Fibroblast of villous mesenchyme (primary cell): ENCODE results near the gene PIK3R2. TPM values are rescaled to one million over a fixed set of nuclear protein-coding genes. Genes with fewer than 3 reads are reported as not detected.

Source experiments
- DNase-seq: peaks from one replicate; pipeline ENCODE4 v3.0.0-alpha.2; 2010; ENCODE audit warnings: low read depth
- H3K4me3 ChIP-seq: 2 replicates; pipeline ENCODE4 v1.5.1; 2011; ENCODE audit warnings: low read depth, mild to moderate bottlenecking, low read length
- total RNA-seq: library from RNA; depleted of rRNA; stranded (reverse); fragments of >200 nt; gene quantifications from 2 replicates; pipeline ENCODE4 v1.2.3, GENCODE V29; 2012
- TF ChIP-seq, protein P1 (sequence below): IDR thresholded peaks from 2 replicates; pipeline ENCODE4 v1.5.1; 2012; ENCODE audit warnings: low read depth, mild to moderate bottlenecking, low read length; ENCODE audit not compliant: insufficient read depth

Gene PIK3R2
- total RNA-seq, 1 donor, result 30.7 TPM

- TF ChIP-seq, protein P1, sequence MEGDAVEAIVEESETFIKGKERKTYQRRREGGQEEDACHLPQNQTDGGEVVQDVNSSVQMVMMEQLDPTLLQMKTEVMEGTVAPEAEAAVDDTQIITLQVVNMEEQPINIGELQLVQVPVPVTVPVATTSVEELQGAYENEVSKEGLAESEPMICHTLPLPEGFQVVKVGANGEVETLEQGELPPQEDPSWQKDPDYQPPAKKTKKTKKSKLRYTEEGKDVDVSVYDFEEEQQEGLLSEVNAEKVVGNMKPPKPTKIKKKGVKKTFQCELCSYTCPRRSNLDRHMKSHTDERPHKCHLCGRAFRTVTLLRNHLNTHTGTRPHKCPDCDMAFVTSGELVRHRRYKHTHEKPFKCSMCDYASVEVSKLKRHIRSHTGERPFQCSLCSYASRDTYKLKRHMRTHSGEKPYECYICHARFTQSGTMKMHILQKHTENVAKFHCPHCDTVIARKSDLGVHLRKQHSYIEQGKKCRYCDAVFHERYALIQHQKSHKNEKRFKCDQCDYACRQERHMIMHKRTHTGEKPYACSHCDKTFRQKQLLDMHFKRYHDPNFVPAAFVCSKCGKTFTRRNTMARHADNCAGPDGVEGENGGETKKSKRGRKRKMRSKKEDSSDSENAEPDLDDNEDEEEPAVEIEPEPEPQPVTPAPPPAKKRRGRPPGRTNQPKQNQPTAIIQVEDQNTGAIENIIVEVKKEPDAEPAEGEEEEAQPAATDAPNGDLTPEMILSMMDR, result no peak
- DNase-seq, result no peak
- H3K4me3 ChIP-seq, result no peak overlapping the region
Observed at GRCh38 chr19:18165794-18166544, 13.0 kb downstream of the PIK3R2 start.

GRCh38 chr19:18167011-18167410 is 14.0 kb downstream of the PIK3R2 start:
- TF ChIP-seq, protein P1, result no peak
- DNase-seq, result no peak
- H3K4me3 ChIP-seq, result no peak overlapping the region

DNA sequence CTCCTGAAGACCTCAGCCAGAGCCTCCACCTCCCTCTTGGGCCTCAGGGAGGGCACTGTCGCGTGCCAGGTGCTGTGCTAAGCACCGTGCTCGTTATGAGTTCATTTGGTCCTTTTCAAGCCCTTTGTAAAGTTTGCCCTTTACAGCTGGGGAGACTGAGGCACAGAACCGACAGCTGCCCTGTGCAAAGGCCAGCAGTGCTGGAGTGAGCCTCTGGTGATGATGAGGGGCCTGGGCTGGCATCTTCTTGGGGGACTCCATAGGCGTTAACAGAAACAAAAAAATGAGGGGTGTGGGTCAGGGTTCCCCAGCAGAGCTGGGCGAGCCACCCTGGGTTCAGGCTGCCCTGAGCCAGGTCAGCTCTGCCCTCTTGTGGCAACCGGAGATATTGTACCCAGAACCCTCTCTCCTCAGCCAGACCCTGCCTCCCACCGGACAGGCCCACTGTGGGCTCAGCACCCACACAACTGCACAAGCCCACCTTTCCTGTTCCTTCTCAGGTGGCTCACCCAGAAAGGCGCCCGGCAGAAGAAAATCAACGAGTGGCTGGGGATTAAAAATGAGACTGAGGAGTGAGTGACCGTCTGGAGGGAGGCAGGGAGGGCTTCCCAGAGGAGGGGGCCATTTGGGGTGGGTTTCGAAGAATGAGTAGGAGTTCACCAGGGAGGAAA is 15.1 kb downstream of the PIK3R2 start:
- H3K4me3 ChIP-seq, result no peak overlapping the region
- TF ChIP-seq, protein P1, result peak; percentile 83
- DNase-seq, result peak; percentile 39

GRCh38 chr19:18168673-18169381 is 15.9 kb downstream of the PIK3R2 start:
- no peak overlapping the region for H3K4me3 ChIP-seq
- TF ChIP-seq, protein P1, result no peak
- no peak for DNase-seq

GRCh38 chr19:18170714-18171255 is 17.8 kb downstream of the PIK3R2 start:
- TF ChIP-seq, protein P1, result no peak
- H3K4me3 ChIP-seq, result no peak overlapping the region
- no peak for DNase-seq

GRCh38 chr19:18171605-18172327 is 18.8 kb downstream of the PIK3R2 start:
- no peak for DNase-seq
- TF ChIP-seq, protein P1, result no peak
- H3K4me3 ChIP-seq, result no peak overlapping the region
